GM10266 (cell line): ENCODE data around the gene FAM53A.

ENCODE experiments used
- DNase-seq: peaks from one replicate; pipeline ENCODE4 v3.0.0; 2012; ENCODE audit errors: extremely low spot score
- CTCF ChIP-seq: IDR thresholded peaks from 2 replicates; pipeline ENCODE4 v1.5.1; 2012; ENCODE audit warnings: mild to moderate bottlenecking, low read depth; ENCODE audit not compliant: control insufficient read depth, insufficient read depth; ENCODE audit errors: missing control alignments

The FAM53A gene

GRCh38 chr4:1592068-1592708, 91.9 kb downstream of the FAM53A start:
- TF ChIP-seq CTCF = no peak
- no peak for DNase-seq

GRCh38 chr4:1591107-1591506, 93.0 kb downstream of the FAM53A start:
- no peak for DNase-seq
- no peak for TF ChIP-seq CTCF

GRCh38 chr4:1590244-1590643, 93.9 kb downstream of the FAM53A start:
- TF ChIP-seq CTCF = no peak
- DNase-seq = no peak
